DOHH2 (cell line): Measurements from ENCODE around the gene PDZRN3.
A peak's percentile ranks its signal among the peaks of the same experiment; 100 is the strongest.

ENCODE experiments used
- H3F3A ChIP-seq: fragments of 200-600 bp; sonication (generic), shearing (Covaris generic); 2 replicates; pipeline ENCODE4 v1.6.0; 2016; ENCODE audit warnings: antibody characterized with exemption, mild to moderate bottlenecking; ENCODE audit not compliant: control insufficient read depth, insufficient read depth
- H3K27ac ChIP-seq: fragments of 200-600 bp; sonication (generic); 2 replicates; pipeline ENCODE4 v1.5.1; 2014; ENCODE audit warnings: low read depth, mild to moderate bottlenecking, low read length, moderate library complexity
- H3K27me3 ChIP-seq: fragments of 200-600 bp; sonication (generic); 2 replicates; pipeline ENCODE4 v1.6.1; 2014; ENCODE audit warnings: mild to moderate bottlenecking, low read length, mixed read lengths; ENCODE audit not compliant: control insufficient read depth
- H3K36me3 ChIP-seq: fragments of 200-600 bp; sonication (generic); 2 replicates; pipeline ENCODE4 v1.6.1; 2014; ENCODE audit warnings: mild to moderate bottlenecking, low read length, moderate library complexity, mixed read lengths; ENCODE audit not compliant: control insufficient read depth
- H3K4me1 ChIP-seq: fragments of 200-600 bp; sonication (generic); 2 replicates; pipeline ENCODE4 v1.6.1; 2014; ENCODE audit warnings: mild to moderate bottlenecking, low read length, mixed read lengths; ENCODE audit not compliant: control insufficient read depth
- H3K4me2 ChIP-seq: fragments of 200-600 bp; sonication (generic); 2 replicates; pipeline ENCODE4 v1.6.0; 2014; ENCODE audit warnings: mild to moderate bottlenecking, low read length, moderate library complexity
- H3K4me3 ChIP-seq: fragments of 200-600 bp; sonication (generic); 2 replicates; pipeline ENCODE4 v1.5.1; 2014; ENCODE audit warnings: mild to moderate bottlenecking, low read length, mixed read lengths
- H3K79me2 ChIP-seq: fragments of 200-600 bp; sonication (generic); 2 replicates; pipeline ENCODE4 v1.6.1; 2014; ENCODE audit warnings: mild to moderate bottlenecking, low read length, mixed read lengths; ENCODE audit not compliant: control insufficient read depth
- H3K9me2 ChIP-seq: fragments of 200-600 bp; sonication (generic); replicated peaks from 2 replicates; pipeline ENCODE4 v1.6.1; 2014; ENCODE audit warnings: mild to moderate bottlenecking, low read length, mixed read lengths; ENCODE audit not compliant: control insufficient read depth
- H3K9me3 ChIP-seq: fragments of 200-600 bp; sonication (generic); 2 replicates; pipeline ENCODE4 v1.6.1; 2014; ENCODE audit warnings: antibody characterized with exemption, low read length, mixed read lengths; ENCODE audit not compliant: control insufficient read depth, insufficient read depth
- H4K20me1 ChIP-seq: fragments of 200-600 bp; sonication (generic); 2 replicates; pipeline ENCODE4 v1.6.0; 2014; ENCODE audit warnings: low read depth, mild to moderate bottlenecking, antibody characterized with exemption, low read length, moderate library complexity; ENCODE audit not compliant: control insufficient read depth, insufficient read depth
- CTCF ChIP-seq: fragments of 200-600 bp; sonication (generic); IDR thresholded peaks from one replicate; pipeline ENCODE4 v1.5.1; 2014; ENCODE audit warnings: antibody characterized with exemption, mild to moderate bottlenecking, low read depth, low read length; ENCODE audit not compliant: poor library complexity, severe bottlenecking
- EZH2phosphoT487 ChIP-seq: fragments of 200-600 bp; sonication (generic); IDR thresholded peaks from 2 replicates; pipeline ENCODE4 v1.6.1; 2017; ENCODE audit warnings: borderline replicate concordance, mild to moderate bottlenecking, antibody characterized with exemption, low read length, moderate library complexity, mixed read lengths

PDZRN3 gene

GRCh38 chr3:73451301-73451944 lies 173.3 kb downstream of the PDZRN3 start:
- H3F3A ChIP-seq = no peaks in the 10 kb centered on the region
- peaks cover 37% of the 10 kb centered on the region for H3K4me1 ChIP-seq
- H3K9me2 ChIP-seq = no peaks in the 10 kb centered on the region
- H3K4me2 ChIP-seq = peak overlapping the region; percentile 45
- no peaks in the 10 kb centered on the region for H4K20me1 ChIP-seq
- H3K36me3 ChIP-seq = no peaks in the 10 kb centered on the region
- no peaks in the 10 kb centered on the region for H3K79me2 ChIP-seq
- peak overlapping the region; percentile 41 for H3K27ac ChIP-seq
- peak overlapping the region; percentile 44 for H3K4me3 ChIP-seq
- no peak for TF ChIP-seq EZH2phosphoT487
- TF ChIP-seq CTCF = no peak
- no peaks in the 10 kb centered on the region for H3K9me3 ChIP-seq
- peaks cover 6% of the 10 kb centered on the region for H3K27me3 ChIP-seq

GRCh38 chr3:73449774-73450173 lies 175.0 kb downstream of the PDZRN3 start:
- Histone ChIP-seq H3K79me2 (no peaks in the 10 kb centered on the region), H4K20me1 (no peaks in the 10 kb centered on the region), H3F3A (no peaks in the 10 kb centered on the region), H3K9me2 (no peaks in the 10 kb centered on the region), H3K9me3 (no peaks in the 10 kb centered on the region), H3K36me3 (no peaks in the 10 kb centered on the region), H3K4me1 (peaks cover 37% of the 10 kb centered on the region), H3K27me3 (peaks cover 6% of the 10 kb centered on the region), H3K27ac (no peak overlapping the region), H3K4me2 (no peak overlapping the region), H3K4me3 (no peak overlapping the region)
- TF ChIP-seq EZH2phosphoT487 = no peak
- no peak for TF ChIP-seq CTCF

- no peak for TF ChIP-seq EZH2phosphoT487
- TF ChIP-seq CTCF = no peak
- no peaks in the 10 kb centered on the region for H3K36me3 ChIP-seq
- 0 out of 2 replicates have a peak overlapping the region, but pooled peaks have one; percentile 23 for H3K27ac ChIP-seq
- peaks cover 37% of the 10 kb centered on the region for H3K4me1 ChIP-seq
- no peaks in the 10 kb centered on the region for H4K20me1 ChIP-seq
- H3F3A ChIP-seq = no peaks in the 10 kb centered on the region
- no peaks in the 10 kb centered on the region for H3K79me2 ChIP-seq
- peaks cover 6% of the 10 kb centered on the region for H3K27me3 ChIP-seq
- peak overlapping the region; percentile 31 for H3K4me2 ChIP-seq
- H3K4me3 ChIP-seq = peak overlapping the region; percentile 28
- H3K9me2 ChIP-seq = no peaks in the 10 kb centered on the region
- H3K9me3 ChIP-seq = no peaks in the 10 kb centered on the region
Observed at GRCh38 chr3:73448761-73449301, 175.9 kb downstream of the PDZRN3 start.
